LNCaP clone FGC (cell line): Measurements from ENCODE around the gene COL6A2.
"Not testable (repeated sequence)": the region's sequence is repeated elsewhere in the genome, so short reads cannot be mapped to it uniquely, and the experiment has no call there.

Experiments
- DNase-seq: peaks from one replicate; pipeline ENCODE4 v3.0.0-alpha.2; 2011; ENCODE audit warnings: low read depth
- H3K4me3 ChIP-seq: 2 replicates; pipeline ENCODE4 v1.5.1; 2011; ENCODE audit warnings: mild to moderate bottlenecking, low read depth, low read length, control low read depth
- CTCF ChIP-seq: IDR thresholded peaks from 2 replicates; pipeline ENCODE4 v1.5.1; 2012; ENCODE audit warnings: mild to moderate bottlenecking; ENCODE audit not compliant: control insufficient read depth, insufficient read depth; ENCODE audit errors: extremely low read depth

Gene COL6A2

DNA sequence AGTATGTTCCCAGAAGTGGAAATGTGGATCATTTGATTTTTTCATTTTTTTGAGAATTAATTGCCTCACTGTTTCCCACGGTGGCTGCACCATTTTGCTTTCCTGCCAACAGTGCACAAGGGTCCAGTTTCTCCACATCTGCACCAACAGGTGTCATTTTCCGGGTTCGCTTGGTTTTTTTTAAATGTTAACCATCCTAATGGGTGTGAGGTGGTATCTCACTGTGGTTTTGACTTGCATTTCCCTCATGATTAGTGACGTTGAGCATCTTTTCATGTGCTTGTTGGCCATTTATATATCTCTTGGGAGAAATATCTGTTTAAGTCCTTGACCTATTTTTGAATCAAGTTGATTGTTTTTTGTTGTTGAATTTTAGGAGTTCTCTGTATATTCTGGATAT is 3.0 kb downstream of the COL6A2 start:
- DNase-seq: no peak
- no peak overlapping the region for H3K4me3 ChIP-seq
- no peak for TF ChIP-seq CTCF

GRCh38 chr21:46104104-46104503 is 6.2 kb downstream of the COL6A2 start:
- TF ChIP-seq CTCF: no peak
- no peak overlapping the region for H3K4me3 ChIP-seq
- no peak for DNase-seq

- not testable (repeated sequence) for H3K4me3 ChIP-seq, DNase-seq
Observed at GRCh38 chr21:46107376-46107775, 9.5 kb downstream of the COL6A2 start.

GRCh38 chr21:46108827-46109312 is 11.0 kb downstream of the COL6A2 start:
- no peak for TF ChIP-seq CTCF
- H3K4me3 ChIP-seq: no peak overlapping the region
- no peak for DNase-seq

- H3K4me3 ChIP-seq: no peak overlapping the region
- TF ChIP-seq CTCF: no peak
- DNase-seq: no peak
Observed at GRCh38 chr21:46109313-46110221, 11.7 kb downstream of the COL6A2 start.

GRCh38 chr21:46110499-46111192 is 12.7 kb downstream of the COL6A2 start:
- no peak overlapping the region for H3K4me3 ChIP-seq
- DNase-seq: no peak
- TF ChIP-seq CTCF: no peak

GRCh38 chr21:46111193-46111571 is 13.3 kb downstream of the COL6A2 start:
- no peak for TF ChIP-seq CTCF
- no peak for DNase-seq
- no peak overlapping the region for H3K4me3 ChIP-seq
